Ascending aorta (tissue), 2 donors: ENCODE measurements around the gene TEX19. TPM values are rescaled to one million over a fixed set of nuclear protein-coding genes. Genes with fewer than 3 reads are reported as not detected.
A peak's percentile ranks its signal among the peaks of the same experiment; 100 is the strongest.

Source experiments
- DNase-seq, 2 donors: peaks; one replicate each; pipeline ENCODE4 v3.0.0-alpha.2; 2019; ENCODE audit warnings: low spot score in 2 of 2
- H3K27ac ChIP-seq, 2 donors: fragments of 200-600 bp; sonication (generic); one replicate each; pipeline ENCODE4 v1.5.1; 2016 to 2017; ENCODE audit warnings: mild to moderate bottlenecking in 1 of 2
- H3K27me3 ChIP-seq: fragments of 200-600 bp; sonication (generic); one replicate; pipeline ENCODE4 v1.5.1; 2017
- H3K36me3 ChIP-seq, 2 donors: fragments of 200-600 bp; sonication (generic); one replicate each; pipeline ENCODE4 v1.5.1; 2016
- H3K4me1 ChIP-seq, 2 donors: fragments of 200-600 bp; sonication (generic); one replicate each; pipeline ENCODE4 v1.5.1; 2016 to 2017; ENCODE audit warnings: mild to moderate bottlenecking in 1 of 2
- H3K4me3 ChIP-seq, 2 donors: fragments of 200-600 bp; sonication (generic); one replicate each; pipeline ENCODE4 v1.5.1; 2016 to 2017; ENCODE audit warnings: mild to moderate bottlenecking in 1 of 2
- H3K9me3 ChIP-seq, 2 donors: fragments of 200-600 bp; sonication (generic); one replicate each; pipeline ENCODE4 v1.5.1; 2016
- intact Hi-C: fragments of 100-400 bp; cut with DNase I; formaldehyde crosslinking; loops from one replicate; pipeline ENCODE4 v1.15.1; 2023
- total RNA-seq: library from RNA; depleted of rRNA; stranded (reverse); fragments of >200 nt; gene quantifications from one replicate; pipeline ENCODE4 v1.1.0, GENCODE V29; 2016
- TF ChIP-seq, protein P1 (sequence below), 3 experiments: fragments of 200-600 bp in 2 of 3; fragments of 450-650 bp in 1 of 3; sonication (generic) in 2 of 3; IDR thresholded peaks; one replicate each; pipeline ENCODE4 v1.5.1; 2016 to 2019; ENCODE audit warnings: antibody characterized with exemption in 3 of 3, mild to moderate bottlenecking in 1 of 3, moderate library complexity in 1 of 3

The TEX19 gene
- total RNA-seq, 1 donor from 2014 or later, result not detected

DNA sequence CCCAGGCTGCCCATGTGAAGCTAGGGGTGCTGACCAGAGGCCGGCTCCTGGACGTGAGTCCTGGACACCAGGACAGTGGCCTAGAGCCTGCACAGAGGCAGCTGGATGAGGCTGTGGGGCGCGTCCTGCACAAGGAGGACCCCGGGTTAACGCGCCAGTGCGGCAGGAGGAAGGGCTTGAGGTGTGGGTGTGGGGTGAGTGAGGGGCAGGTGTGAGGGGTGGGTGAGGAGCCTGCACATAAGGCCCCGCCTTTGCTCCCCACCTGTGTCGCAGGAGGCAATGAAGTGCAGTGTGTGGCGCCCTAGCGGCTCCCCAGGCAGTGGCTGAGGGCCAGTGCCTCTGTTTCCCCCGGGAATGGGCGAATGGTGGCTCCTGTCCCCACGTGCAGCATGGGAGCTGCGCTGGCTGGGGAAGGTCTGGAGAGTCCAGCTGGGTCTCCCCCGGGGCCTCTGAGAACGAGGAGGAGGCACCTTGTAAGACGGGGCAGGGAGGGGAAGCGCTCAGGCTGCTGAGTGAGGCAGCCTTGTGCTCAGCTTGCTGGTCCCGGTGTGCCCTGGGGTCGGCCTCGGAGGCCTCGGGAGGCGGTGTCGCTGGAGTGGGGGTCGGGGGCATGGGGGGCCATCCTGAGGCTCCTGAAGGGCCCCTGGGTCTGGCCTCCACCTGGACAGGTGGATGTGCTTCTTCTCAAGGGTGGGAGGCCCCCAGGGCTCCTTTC, 44.9 kb upstream of the TEX19 start:
- TF ChIP-seq, protein P1, sequence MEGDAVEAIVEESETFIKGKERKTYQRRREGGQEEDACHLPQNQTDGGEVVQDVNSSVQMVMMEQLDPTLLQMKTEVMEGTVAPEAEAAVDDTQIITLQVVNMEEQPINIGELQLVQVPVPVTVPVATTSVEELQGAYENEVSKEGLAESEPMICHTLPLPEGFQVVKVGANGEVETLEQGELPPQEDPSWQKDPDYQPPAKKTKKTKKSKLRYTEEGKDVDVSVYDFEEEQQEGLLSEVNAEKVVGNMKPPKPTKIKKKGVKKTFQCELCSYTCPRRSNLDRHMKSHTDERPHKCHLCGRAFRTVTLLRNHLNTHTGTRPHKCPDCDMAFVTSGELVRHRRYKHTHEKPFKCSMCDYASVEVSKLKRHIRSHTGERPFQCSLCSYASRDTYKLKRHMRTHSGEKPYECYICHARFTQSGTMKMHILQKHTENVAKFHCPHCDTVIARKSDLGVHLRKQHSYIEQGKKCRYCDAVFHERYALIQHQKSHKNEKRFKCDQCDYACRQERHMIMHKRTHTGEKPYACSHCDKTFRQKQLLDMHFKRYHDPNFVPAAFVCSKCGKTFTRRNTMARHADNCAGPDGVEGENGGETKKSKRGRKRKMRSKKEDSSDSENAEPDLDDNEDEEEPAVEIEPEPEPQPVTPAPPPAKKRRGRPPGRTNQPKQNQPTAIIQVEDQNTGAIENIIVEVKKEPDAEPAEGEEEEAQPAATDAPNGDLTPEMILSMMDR (IDR thresholded peaks at IDR 0.05), result no peak
- Histone ChIP-seq H3K36me3 (no peaks in the 10 kb centered on the region), H3K9me3 (no peaks in the 10 kb centered on the region), H3K27ac (no peak overlapping the region), H3K4me1 (no peaks in the 10 kb centered on the region), H3K27me3 (peaks cover 17% of the 10 kb centered on the region), H3K4me3 (no peak overlapping the region)
- intact Hi-C loops, result no loop called here
- DNase-seq, result no peak

DNA sequence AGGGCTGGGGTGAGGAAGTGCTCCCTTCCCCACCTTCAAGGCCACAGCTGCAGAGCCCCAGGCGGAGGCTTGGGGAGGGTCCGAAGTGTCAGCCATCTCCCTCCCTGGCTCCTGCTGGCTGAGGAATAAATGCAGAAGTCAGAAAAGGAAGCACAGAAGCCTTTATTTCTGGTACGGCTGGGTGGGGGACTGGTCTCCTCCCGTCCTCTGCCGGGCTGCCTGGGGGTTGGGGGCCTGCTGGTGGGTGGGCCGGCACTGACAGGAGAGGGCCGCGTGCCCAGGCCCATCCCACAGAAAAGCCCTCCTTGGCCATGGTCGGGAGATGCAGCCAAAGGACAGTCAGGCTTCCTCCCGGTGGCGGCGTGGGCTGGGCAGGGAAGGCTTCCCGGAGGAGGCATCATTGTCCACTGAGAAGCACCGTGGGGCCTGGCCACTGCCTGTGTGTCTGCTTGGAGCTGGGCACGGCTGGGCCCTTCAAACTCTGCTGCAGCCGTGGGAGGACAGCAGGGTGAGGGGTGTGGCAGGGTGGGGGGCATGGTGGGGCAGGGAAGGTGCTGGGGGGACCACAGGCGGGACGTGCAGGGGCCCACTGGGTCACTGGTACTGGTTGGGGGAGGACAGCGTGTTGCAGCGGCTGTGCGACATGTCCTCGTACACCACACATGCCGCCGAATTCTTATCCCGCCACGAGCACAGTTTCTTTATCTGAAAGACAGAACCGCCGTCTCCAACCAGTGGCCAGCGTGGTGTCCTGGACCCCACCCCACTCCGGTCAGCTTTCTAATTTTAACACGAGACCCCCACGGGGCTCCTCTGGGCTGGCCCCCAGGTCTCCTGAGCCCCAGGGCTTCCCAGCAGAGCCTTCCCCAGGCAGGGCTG, 44.1 kb upstream of the TEX19 start:
- DNase-seq, result no peak
- intact Hi-C loops, result no loop called here
- Histone ChIP-seq H3K9me3 (no peaks in the 10 kb centered on the region), H3K27ac (no peak overlapping the region), H3K4me3 (peak overlapping the region in 1 of 2 donors; percentile 22), H3K27me3 (peaks cover 17% of the 10 kb centered on the region), H3K36me3 (no peaks in the 10 kb centered on the region), H3K4me1 (no peaks in the 10 kb centered on the region)
- TF ChIP-seq, protein P1 (IDR thresholded peaks at IDR 0.05), result no peak

DNA sequence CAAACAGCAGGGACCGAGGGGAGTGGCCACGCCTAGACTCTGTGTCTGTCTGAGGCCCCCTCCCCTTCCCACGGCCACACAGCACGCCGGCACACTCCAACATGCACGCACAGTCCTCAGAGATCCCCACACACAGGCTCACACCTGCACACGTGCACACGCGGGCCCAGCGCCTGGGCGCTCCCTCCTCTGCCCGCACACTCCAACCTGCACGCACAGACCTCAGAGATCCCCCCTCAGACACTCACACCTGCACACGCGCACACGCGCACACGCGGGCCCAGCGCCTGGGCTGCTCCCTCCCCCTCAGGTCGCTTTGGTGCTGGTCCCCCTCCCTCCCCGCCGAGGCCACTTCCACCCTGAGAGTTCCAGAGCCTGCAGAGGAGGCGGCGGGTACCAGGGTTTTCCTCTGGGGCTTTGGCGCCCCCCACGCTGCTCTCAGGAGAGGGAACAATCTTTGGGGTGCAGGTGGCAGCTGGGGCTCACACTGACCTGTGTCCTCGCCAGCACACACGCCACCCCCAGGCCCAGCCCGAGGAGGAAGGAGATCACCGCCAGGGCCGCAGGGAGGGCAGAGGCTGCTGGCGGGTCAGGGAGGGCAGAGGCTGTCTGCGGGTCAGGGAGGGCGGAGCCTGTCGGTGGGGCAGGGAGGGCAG, 43.2 kb upstream of the TEX19 start:
- TF ChIP-seq, protein P1 (IDR thresholded peaks at IDR 0.05), result no peak
- DNase-seq, result no peak
- Histone ChIP-seq H3K4me3 (peak overlapping the region in 1 of 2 donors; percentile 22), H3K9me3 (no peaks in the 10 kb centered on the region), H3K36me3 (no peaks in the 10 kb centered on the region), H3K27me3 (peaks cover 12% of the 10 kb centered on the region), H3K4me1 (no peaks in the 10 kb centered on the region), H3K27ac (no peak overlapping the region)
- intact Hi-C loops, result no loop called here

DNA sequence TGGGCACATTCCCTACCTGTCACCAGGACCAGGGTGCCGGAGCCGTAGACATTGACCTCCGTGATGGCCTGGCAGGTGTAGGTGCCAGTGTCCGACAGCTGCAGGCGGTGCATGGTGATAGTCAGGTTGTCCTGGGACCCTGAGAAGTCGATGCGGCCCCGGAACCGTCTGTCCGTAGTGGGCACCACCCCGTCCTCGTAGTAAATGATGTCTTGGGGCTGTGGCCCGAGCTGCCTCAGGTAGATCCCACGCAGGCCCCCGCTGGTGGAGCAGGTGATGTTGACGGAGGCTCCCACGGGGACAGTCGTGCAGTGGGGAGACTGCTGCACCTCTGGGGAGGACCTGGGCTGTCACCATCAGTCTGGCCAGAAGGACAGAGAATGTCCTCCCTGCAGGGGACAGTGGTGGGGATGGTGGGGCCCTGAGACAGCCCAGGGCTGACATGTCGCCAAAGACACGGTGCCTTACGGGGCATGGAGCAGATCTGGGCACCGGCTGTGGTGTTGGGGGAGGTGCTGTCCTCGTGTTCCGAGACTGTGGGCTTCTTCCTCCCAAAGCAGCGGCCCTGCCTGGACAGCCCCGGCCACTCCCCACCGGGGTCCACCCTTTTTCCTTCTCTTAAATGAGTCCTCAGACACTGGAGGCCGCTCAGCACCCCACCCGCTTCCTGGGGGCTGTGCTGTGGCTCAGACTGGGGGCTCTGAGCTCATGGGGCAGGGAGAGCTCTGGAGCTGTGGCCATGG, 42.2 kb upstream of the TEX19 start:
- no peaks in the 10 kb centered on the region for H3K36me3 ChIP-seq
- no peak overlapping the region for H3K27ac ChIP-seq
- no peaks in the 10 kb centered on the region for H3K9me3 ChIP-seq
- intact Hi-C loops, result no loop called here
- no peak overlapping the region for H3K4me3 ChIP-seq
- TF ChIP-seq, protein P1 (IDR thresholded peaks at IDR 0.05), result no peak
- no peak for DNase-seq
- peaks cover 0 to 5% of the 10 kb centered on the region in 2 donors for H3K4me1 ChIP-seq
- H3K27me3 ChIP-seq, result peaks cover 15% of the 10 kb centered on the region
